Mucosa of stomach (tissue), 1 donor: ENCODE results near the gene TNS2.
"Not testable (repeated sequence)": the region's sequence is repeated elsewhere in the genome, so short reads cannot be mapped to it uniquely, and the experiment has no call there.

Experiments
- H3K27me3 ChIP-seq: one replicate; pipeline ENCODE4 v1.7.0; 2013; ENCODE audit warnings: mild to moderate bottlenecking, low read length; ENCODE audit not compliant: control insufficient read depth, insufficient read depth
- H3K36me3 ChIP-seq: one replicate; pipeline ENCODE4 v1.7.0; 2013; ENCODE audit warnings: low read length; ENCODE audit not compliant: control insufficient read depth, insufficient read depth
- H3K4me1 ChIP-seq: one replicate; pipeline ENCODE4 v1.7.0; 2013; ENCODE audit warnings: mild to moderate bottlenecking, low read length; ENCODE audit not compliant: control insufficient read depth, insufficient read depth
- H3K4me3 ChIP-seq: one replicate; pipeline ENCODE4 v1.7.0; 2013; ENCODE audit warnings: low read length
- H3K9ac ChIP-seq: one replicate; pipeline ENCODE4 v1.7.0; 2013; ENCODE audit warnings: mild to moderate bottlenecking, low read length, moderate library complexity
- H3K9me3 ChIP-seq: one replicate; pipeline ENCODE4 v1.7.0; 2013; ENCODE audit warnings: mild to moderate bottlenecking, low read length, moderate library complexity; ENCODE audit not compliant: control insufficient read depth
- donor health status: Pancreatic carcinoma.

Gene TNS2

DNA sequence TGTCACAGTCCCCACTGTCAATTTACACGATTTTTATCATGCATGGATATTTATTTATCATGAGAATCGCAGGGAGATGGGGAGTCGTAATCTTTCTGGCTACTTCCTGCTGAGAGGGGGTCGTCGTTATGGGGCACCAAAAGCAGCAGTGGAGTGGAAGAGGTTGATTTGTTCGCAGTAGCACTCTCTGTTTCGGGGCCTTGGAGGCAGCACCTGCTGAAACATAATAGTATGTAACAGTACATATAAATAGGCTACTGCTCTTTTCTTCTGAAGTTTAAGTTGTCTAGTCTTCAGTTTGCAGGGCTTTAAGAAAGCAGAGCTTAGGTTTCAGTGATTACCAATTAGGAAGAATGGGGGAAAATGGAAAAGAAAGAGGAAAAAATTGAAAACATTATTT is 57.3 kb downstream of the TNS2 start:
- peaks cover 3% of the 10 kb centered on the region for H3K27me3 ChIP-seq
- no peak overlapping the region for H3K9ac ChIP-seq
- no peak overlapping the region for H3K4me3 ChIP-seq
- H3K36me3 ChIP-seq = no peaks in the 10 kb centered on the region
- H3K9me3 ChIP-seq = no peaks in the 10 kb centered on the region
- H3K4me1 ChIP-seq = no peaks in the 10 kb centered on the region

DNA sequence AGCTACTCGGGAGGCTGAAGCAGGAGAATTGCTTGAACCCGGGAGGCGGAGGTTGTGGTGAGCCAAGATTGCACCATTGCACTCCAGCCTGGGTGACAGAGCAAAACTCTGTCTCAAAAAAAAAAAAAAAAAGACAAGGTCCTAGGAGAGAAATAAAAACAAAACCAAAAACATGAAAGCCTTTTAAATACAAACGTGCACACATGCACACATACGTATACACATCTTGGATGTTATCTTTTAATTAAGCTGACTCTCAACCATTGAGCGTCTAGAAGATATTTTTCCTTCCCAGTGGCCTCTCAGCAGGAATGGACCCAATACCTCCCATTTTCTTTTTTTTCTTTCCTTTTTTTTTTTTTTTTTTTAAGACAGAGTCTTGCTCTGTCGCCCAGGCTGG is 62.6 kb downstream of the TNS2 start:
- not testable (repeated sequence) for H3K4me3 ChIP-seq, H3K36me3 ChIP-seq, H3K4me1 ChIP-seq, H3K9ac ChIP-seq, H3K9me3 ChIP-seq, H3K27me3 ChIP-seq

- Histone ChIP-seq H3K9ac (no peak overlapping the region), H3K27me3 (no peaks in the 10 kb centered on the region), H3K4me1 (no peaks in the 10 kb centered on the region), H3K4me3 (no peak overlapping the region), H3K9me3 (no peaks in the 10 kb centered on the region), H3K36me3 (no peaks in the 10 kb centered on the region)
Observed at GRCh38 chr12:53113136-53113705, 63.4 kb downstream of the TNS2 start.

- H3K9ac ChIP-seq = no peak overlapping the region
- H3K4me1 ChIP-seq = no peaks in the 10 kb centered on the region
- no peaks in the 10 kb centered on the region for H3K27me3 ChIP-seq
Observed at GRCh38 chr12:53113951-53114350, 64.1 kb downstream of the TNS2 start.

More at GRCh38 chr12:53113951-53114350, 64.1 kb downstream of the TNS2 start:
- no peaks in the 10 kb centered on the region for H3K36me3 ChIP-seq
- H3K4me3 ChIP-seq = no peak overlapping the region
- H3K9me3 ChIP-seq = no peaks in the 10 kb centered on the region
